Lower leg skin (tissue), 4 donors: Measurements from ENCODE around the gene CYB561A3. TPM values are rescaled to one million over a fixed set of nuclear protein-coding genes. Genes with fewer than 3 reads are reported as not detected.

Experiments
- DNase-seq, 2 donors: peaks; one replicate each; pipeline ENCODE4 v3.0.0-alpha.2; 2019; ENCODE audit warnings: low spot score in 2 of 2
- H3K4me3 ChIP-seq: fragments of 200-600 bp; sonication (generic); 2 replicates; pipeline ENCODE4 v1.5.1; 2017; ENCODE audit warnings: mild to moderate bottlenecking, low read depth; ENCODE audit not compliant: poor library complexity, severe bottlenecking
- CTCF ChIP-seq, 3 donors: fragments of 450-650 bp; IDR thresholded peaks; one replicate each; pipeline ENCODE4 v1.5.1; 2016; ENCODE audit warnings: antibody characterized with exemption in 3 of 3, mild to moderate bottlenecking in 3 of 3, moderate library complexity in 2 of 3
- POLR2A ChIP-seq, 2 donors: fragments of 450-650 bp; IDR thresholded peaks; one replicate each; pipeline ENCODE4 v1.6.1; 2016 to 2017; ENCODE audit warnings: antibody characterized with exemption in 2 of 2, mild to moderate bottlenecking in 1 of 2, moderate library complexity in 1 of 2
- WGBS, 2 donors: methylation state at CpG; one replicate each; pipeline ENCODE4 v1.1.5; 2018; 5-methylcytosine and 5-hydroxymethylcytosine counted together
- intact Hi-C: fragments of 100-400 bp; cut with DNase I; formaldehyde crosslinking; loops from one replicate; pipeline ENCODE4 v1.15.0; 2023; ENCODE audit warnings: low total_unique reads
- total RNA-seq, 4 donors: library from RNA; depleted of rRNA; stranded (reverse); fragments of >200 nt; gene quantifications; one replicate each; pipeline ENCODE4 v1.1.0, GENCODE V29; 2016

The CYB561A3 gene
- total RNA-seq, 4 donors from 2014 or later, result 55.7 to 102 (median 76.8) TPM

- 90 to 91% methylated on average over 26 of the region's 26 CpGs for WGBS, 2 donors
- DNase-seq, result peak in 1 of 2 donors; percentile 82
- intact Hi-C loops, result loop anchor here (5.0 kb wide), 1 partner anchor 48 kb away; no protein-coding TSS in a partner anchor
- TF ChIP-seq CTCF (IDR thresholded peaks at IDR 0.05) (no peak), POLR2A (IDR thresholded peaks at IDR 0.05) (no peak)
- no peak overlapping the region for H3K4me3 ChIP-seq
These were observed 22.7 kb downstream of the CYB561A3 start for GRCh38 chr11:61338783-61339489.

GRCh38 chr11:61337706-61338470, 23.8 kb downstream of the CYB561A3 start:
- H3K4me3 ChIP-seq, result no peak overlapping the region
- TF ChIP-seq POLR2A (IDR thresholded peaks at IDR 0.05) (no peak), CTCF (IDR thresholded peaks at IDR 0.05) (no peak)
- intact Hi-C loops, result loop anchor here (5.0 kb wide), 1 partner anchor 49 kb away; no protein-coding TSS in a partner anchor
- WGBS, 2 donors, result 91 to 92% methylated on average over 13 to 15 of the region's 15 CpGs
- peak in 1 of 2 donors; percentile 71 for DNase-seq

- DNase-seq, result peak; percentile 68 to 95
- TF ChIP-seq CTCF (IDR thresholded peaks at IDR 0.05) (peak in 1 of 3 donors; percentile 88), POLR2A (IDR thresholded peaks at IDR 0.05) (no peak)
- 27 to 29% methylated on average over 8 of the region's 8 CpGs for WGBS, 2 donors
- H3K4me3 ChIP-seq, result no peak overlapping the region
- intact Hi-C loops, result loop anchor here (5.0 kb wide), 1 partner anchor 51 kb away; no protein-coding TSS in a partner anchor
These were observed 25.3 kb downstream of the CYB561A3 start for GRCh38 chr11:61336171-61336935.

GRCh38 chr11:61335355-61335710, 26.3 kb downstream of the CYB561A3 start:
- 80 to 92% methylated on average over 1 of the region's 1 CpG for WGBS, 2 donors
- no peak overlapping the region for H3K4me3 ChIP-seq
- DNase-seq, result peak in 1 of 2 donors; percentile 82
- intact Hi-C loops, result loop anchor here (5.0 kb wide), 1 partner anchor 52 kb away; no protein-coding TSS in a partner anchor
- TF ChIP-seq CTCF (IDR thresholded peaks at IDR 0.05) (no peak), POLR2A (IDR thresholded peaks at IDR 0.05) (no peak)

GRCh38 chr11:61334434-61335354, 27.0 kb downstream of the CYB561A3 start:
- no peak overlapping the region for H3K4me3 ChIP-seq
- TF ChIP-seq CTCF (IDR thresholded peaks at IDR 0.05) (no peak), POLR2A (IDR thresholded peaks at IDR 0.05) (no peak)
- intact Hi-C loops, result loop anchor here (5.0 kb wide), 1 partner anchor 53 kb away; no protein-coding TSS in a partner anchor
- 77 to 85% methylated on average over 16 of the region's 16 CpGs for WGBS, 2 donors
- DNase-seq, result peak in 1 of 2 donors; percentile 67
